ENCODE data around the gene PIR. TPM values are rescaled to one million over a fixed set of nuclear protein-coding genes. Genes with fewer than 3 reads are reported as not detected.

The PIR gene
- total RNA-seq, 1 experiment from 2014 or later = 17.1 TPM

GRCh38 chrX:15438332-15438731 lies 54.8 kb downstream of the PIR start (continued):
- TF ChIP-seq E2F5 (CRISPR knock-in tag; IDR thresholded peaks at IDR 0.05) (no peak), GABPB1 (CRISPR knock-in tag; IDR thresholded peaks at IDR 0.05) (no peak), ATF1 (CRISPR knock-in tag; IDR thresholded peaks at IDR 0.05) (no peak), ZNF532 (CRISPR knock-in tag; IDR thresholded peaks at IDR 0.05; ENCODE audit: borderline replicate concordance) (no peak), CTCF (IDR thresholded peaks at IDR 0.05) (no peak), ZNF263 (CRISPR knock-in tag; IDR thresholded peaks at IDR 0.05; ENCODE audit: low read depth) (no peak), ZNF423 (CRISPR knock-in tag; IDR thresholded peaks at IDR 0.05) (no peak), OVOL2 (CRISPR knock-in tag; IDR thresholded peaks at IDR 0.05; ENCODE audit: borderline replicate concordance) (no peak), ELF4 (CRISPR knock-in tag; IDR thresholded peaks at IDR 0.05; ENCODE audit: low read depth) (no peak), FOXP4 (CRISPR knock-in tag; IDR thresholded peaks at IDR 0.05) (no peak), CBFB (CRISPR knock-in tag; IDR thresholded peaks at IDR 0.05; ENCODE audit: low read depth) (no peak)

GRCh38 chrX:15437724-15438123 lies 55.4 kb downstream of the PIR start:
- DNase-seq (ENCODE audit: low spot score) (no peak), ATAC-seq (no peak)
- POLR2A ChIA-PET = no interaction called here
- Mint-ChIP-seq H3K27ac (no peak overlapping the region), H3K9me3 (no peaks in the 10 kb centered on the region), H3K27me3 (ENCODE audit: low read depth) (peaks cover 5% of the 10 kb centered on the region; the same call in 1 of the 2 replicates), H3K4me1 (no peaks in the 10 kb centered on the region), H3K36me3 (no peaks in the 10 kb centered on the region), H3K4me3 (no peak overlapping the region)
- CTCF ChIA-PET = no interaction called here
- TF ChIP-seq ZSCAN18 (CRISPR knock-in tag; IDR thresholded peaks at IDR 0.05) = no peak
- TF ChIP-seq SP1 (CRISPR knock-in tag; conservative IDR thresholded peaks at IDR 0.05) = no peak
- TF ChIP-seq IRF2 (CRISPR knock-in tag; IDR thresholded peaks at IDR 0.05; ENCODE audit: borderline replicate concordance, low read depth) = no peak
- no peak for TF ChIP-seq IRF1 (CRISPR knock-in tag; IDR thresholded peaks at IDR 0.05)
- TF ChIP-seq STAT6 (CRISPR knock-in tag; conservative IDR thresholded peaks at IDR 0.05; ENCODE audit: low read depth) = no peak
- no peak for TF ChIP-seq ATF1 (CRISPR knock-in tag; IDR thresholded peaks at IDR 0.05)
- TF ChIP-seq AFF4 (CRISPR knock-in tag; IDR thresholded peaks at IDR 0.05; ENCODE audit: borderline replicate concordance) = no peak
- no peak for TF ChIP-seq ZNF671 (CRISPR knock-in tag; IDR thresholded peaks at IDR 0.05)
- TF ChIP-seq ZNF138 (CRISPR knock-in tag; conservative IDR thresholded peaks at IDR 0.05) = no peak

Measured in WTC11 (cell line).